Choroid plexus epithelial cell (primary cell): ENCODE measurements around the gene HNF1B.
A peak's percentile ranks its signal among the peaks of the same experiment; 100 is the strongest.

Source experiments
- DNase-seq: peaks from one replicate; pipeline ENCODE4 v3.0.0-alpha.2; 2010; ENCODE audit warnings: low read depth
- H3K4me3 ChIP-seq: 2 replicates; pipeline ENCODE4 v1.5.1; 2011; ENCODE audit warnings: low read depth, mild to moderate bottlenecking, control low read depth, low read length, moderate library complexity
- TF ChIP-seq, protein P1 (sequence below): conservative IDR thresholded peaks from 2 replicates; pipeline ENCODE4 v1.5.1; 2011; ENCODE audit warnings: low read depth, mild to moderate bottlenecking, control low read depth, inconsistent platforms, low read length, moderate library complexity

Gene HNF1B

DNA sequence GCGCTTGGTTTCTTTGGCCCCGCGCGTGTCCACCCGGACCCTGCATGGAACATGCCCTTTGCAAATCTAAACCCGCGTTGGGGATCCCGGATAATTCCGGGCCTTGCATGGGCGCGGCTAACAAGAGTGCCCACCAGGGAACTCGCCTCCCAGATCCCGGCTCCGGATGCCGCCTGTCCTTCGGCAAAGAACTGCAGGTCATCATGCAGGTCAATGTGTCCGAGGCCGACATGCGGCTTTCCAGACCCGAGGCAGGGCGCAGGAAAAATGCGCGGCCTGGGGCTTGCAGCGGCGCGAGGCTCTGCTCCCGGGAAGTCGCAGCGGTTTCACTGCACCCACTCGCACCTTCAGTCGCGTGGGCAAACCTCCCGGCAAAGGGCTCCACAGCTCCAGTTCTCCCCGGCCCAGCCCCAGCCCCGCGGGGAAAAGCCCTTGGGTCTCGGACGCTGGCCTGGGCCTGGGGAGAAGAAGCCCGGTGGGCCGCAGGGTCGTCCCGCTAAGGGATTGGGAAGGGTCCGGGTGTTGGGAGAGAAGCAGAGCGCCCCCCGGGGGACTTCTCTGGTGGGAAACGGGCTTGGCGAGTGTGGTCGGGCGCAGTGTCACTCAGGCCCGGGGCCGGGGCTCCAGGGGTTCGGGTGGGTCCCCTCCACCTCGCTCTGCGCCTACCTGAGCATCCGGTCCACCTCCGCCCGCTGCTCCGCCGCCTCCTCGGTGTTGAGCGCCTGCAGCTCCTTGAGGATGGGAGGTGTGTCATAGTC is 805 bp downstream of the HNF1B start:
- TF ChIP-seq, protein P1, sequence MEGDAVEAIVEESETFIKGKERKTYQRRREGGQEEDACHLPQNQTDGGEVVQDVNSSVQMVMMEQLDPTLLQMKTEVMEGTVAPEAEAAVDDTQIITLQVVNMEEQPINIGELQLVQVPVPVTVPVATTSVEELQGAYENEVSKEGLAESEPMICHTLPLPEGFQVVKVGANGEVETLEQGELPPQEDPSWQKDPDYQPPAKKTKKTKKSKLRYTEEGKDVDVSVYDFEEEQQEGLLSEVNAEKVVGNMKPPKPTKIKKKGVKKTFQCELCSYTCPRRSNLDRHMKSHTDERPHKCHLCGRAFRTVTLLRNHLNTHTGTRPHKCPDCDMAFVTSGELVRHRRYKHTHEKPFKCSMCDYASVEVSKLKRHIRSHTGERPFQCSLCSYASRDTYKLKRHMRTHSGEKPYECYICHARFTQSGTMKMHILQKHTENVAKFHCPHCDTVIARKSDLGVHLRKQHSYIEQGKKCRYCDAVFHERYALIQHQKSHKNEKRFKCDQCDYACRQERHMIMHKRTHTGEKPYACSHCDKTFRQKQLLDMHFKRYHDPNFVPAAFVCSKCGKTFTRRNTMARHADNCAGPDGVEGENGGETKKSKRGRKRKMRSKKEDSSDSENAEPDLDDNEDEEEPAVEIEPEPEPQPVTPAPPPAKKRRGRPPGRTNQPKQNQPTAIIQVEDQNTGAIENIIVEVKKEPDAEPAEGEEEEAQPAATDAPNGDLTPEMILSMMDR, result no peak
- H3K4me3 ChIP-seq, result no peak overlapping the region
- no peak for DNase-seq

DNA sequence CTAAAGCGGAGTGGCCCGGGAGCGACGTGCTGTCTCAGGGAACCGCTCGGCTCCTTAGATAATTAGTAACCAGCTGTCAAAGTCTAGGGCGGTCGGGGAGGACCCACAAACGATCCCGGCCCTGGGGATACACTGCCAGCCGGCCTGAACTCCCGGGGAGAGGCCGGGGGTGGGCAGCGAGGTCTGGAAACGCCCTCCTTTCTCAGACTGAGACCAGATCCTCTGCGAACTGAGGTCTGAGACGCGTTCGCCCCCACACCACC is 1.3 kb downstream of the HNF1B start:
- TF ChIP-seq, protein P1, result no peak
- no peak for DNase-seq
- H3K4me3 ChIP-seq, result no peak overlapping the region

DNA sequence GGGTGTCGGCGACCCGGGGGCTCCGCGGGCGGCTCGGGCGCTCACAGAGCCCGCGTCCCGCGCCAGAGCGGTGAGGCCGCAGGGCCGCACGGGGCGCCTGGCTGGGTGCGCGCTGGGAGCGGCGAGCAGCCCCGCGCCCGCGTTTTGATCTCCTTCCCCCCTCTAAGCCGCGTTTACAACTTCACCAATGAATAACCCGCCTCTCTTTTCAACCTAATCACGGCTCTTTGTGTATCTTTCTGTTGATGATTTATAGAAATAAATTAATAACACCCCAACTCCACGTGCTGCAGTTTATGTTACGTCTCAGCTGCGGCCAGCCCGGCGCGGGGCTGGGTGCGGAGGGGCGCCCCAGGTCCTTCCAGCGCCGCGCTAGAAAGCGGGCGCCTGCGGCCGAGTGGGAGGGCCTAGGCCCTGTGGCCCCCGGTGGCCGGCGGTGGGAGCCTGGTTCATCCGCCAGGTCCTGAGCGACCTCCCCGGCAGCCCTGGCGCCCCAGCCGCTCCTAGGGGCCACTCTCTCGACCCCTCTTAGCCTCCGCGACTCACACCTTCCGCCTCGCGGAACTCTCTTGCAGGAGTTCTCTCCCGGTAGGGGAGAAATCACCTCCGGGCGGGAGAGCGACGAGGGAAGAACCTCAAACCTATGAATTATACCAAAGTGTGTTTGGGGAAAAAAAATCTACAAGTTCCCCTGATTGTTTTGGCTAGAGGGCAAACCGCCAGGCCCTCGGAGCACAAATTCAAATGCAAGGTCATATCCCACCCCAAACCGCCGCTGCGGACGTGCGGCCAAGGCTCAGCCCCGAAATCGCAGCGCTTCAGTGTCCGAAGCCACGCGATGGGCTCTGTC is 1.9 kb downstream of the HNF1B start:
- no peak overlapping the region for H3K4me3 ChIP-seq
- TF ChIP-seq, protein P1, result no peak
- DNase-seq, result no peak

DNA sequence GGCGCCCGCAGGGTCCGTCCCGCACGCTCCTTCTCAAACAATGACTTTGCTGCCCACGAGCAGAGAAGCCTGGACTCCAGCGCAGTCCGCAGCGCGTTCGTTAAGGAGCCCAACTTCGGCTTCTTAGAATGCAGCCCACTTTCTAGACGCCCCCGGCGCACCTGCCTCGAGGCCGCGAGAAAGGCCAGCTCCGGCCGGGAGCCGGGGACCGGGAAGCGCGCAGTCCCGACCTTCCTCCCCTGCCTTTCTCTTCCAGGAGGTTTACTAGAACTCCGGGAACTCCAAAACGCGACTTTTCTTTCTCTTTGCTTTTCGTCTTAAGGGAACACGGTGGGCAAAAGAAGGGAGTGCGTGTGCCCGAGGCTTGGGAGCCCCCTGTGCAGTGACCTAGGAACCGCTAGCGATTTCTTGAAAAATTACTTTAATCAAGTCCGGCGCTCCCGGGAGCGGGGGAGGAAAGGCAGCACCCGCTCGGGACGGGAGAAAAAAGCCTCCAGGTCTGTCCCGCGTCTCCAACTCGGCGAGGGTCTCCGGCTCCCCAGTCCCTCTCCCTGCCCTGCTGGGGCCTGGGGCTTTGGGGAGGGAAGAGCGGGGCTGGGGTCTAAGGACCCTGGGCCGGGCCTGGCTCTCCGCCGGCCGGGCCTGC is 2.6 kb downstream of the HNF1B start:
- TF ChIP-seq, protein P1, result no peak
- H3K4me3 ChIP-seq, result peak overlapping the region; percentile 22
- no peak for DNase-seq

DNA sequence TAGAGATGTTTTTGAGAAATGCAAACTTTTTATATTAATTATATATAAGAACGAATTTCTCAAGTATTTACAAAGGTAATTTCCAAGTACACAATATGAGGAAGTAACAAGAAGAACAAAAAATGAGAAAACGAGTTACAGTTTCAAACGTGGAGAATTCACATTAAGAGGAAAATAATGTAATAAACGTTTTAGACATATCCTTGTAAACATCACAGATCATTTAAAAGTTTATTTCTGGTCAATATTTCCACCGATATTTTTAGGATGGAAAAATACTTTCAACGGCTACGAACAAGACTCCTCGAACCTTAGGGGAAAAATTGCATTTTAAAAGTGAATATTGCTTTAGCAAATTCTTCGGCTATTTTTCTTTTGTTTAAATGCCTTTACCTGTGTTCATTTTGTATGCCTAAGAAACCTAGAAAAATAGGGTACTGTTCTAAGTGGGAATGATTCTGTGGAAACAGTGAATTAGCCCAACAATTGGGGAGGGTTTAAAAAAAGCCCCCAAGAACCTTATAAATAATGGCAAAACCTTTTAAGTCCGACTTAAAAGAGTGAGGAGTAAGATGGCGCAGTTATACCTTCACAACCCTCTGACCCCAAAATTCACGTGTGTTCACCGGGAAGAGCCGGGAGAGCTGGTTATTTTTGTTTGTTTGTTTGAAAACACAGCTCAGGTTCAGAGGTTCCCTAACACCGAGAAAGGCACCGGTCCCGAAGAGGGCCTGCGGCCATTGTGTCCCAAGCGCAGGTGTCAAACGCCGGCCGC is 3.3 kb downstream of the HNF1B start:
- H3K4me3 ChIP-seq, result no peak overlapping the region
- TF ChIP-seq, protein P1, result no peak

DNA sequence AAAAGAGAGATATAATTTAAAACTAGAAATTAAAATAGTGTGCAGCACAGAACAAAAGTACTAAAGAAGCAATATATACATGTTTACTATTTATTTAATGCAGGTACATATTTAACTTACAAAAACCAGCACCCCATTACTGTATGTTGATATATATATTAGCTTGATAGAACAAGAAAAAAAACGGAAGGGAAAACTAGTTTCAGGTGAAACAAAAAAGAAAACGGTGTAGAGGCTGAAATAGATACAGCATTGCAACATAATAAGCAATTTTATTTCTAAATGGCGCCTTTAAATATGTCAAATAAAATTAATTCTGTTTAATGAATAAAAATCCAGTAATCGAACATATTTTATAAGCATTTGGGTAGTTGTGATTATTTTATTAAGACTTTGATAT is 3.9 kb downstream of the HNF1B start:
- no peak for DNase-seq
- no peak overlapping the region for H3K4me3 ChIP-seq
- TF ChIP-seq, protein P1, result no peak

More for the DNA sequence above, 3.3 kb downstream of the HNF1B start:
- DNase-seq, result no peak
